ENCODE measurements around the gene PLET1. TPM values are rescaled to one million over a fixed set of nuclear protein-coding genes. Genes with fewer than 3 reads are reported as not detected.

The PLET1 gene
- total and polyA plus RNA-seq, 2 of the 8 experiments (the other 6 are each of a cell fraction or from before 2014, with no cell fraction given): not detected

DNA sequence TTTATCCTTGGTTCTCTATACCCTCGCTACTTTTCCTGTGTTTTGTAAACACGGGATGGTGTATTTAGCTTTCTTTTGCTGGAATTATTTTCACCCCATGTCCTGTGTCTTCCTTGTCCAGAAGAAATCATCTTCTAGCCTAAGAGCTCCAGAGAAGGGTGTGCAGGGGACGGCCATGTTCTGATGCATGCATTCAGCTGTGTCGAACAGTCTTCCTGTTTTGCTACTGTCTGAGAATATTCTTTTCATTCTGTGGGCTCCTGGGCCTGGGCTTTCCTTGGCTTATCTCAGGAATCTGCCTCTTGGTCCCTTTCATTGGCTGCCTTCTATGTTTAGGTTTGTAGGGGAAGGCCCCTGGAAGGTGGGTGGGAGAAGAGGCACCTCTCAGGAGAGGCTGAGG lies 10.6 kb upstream of the PLET1 start:
- H2BK5ac ChIP-seq (ENCODE audit: low read depth, low read length): no peak overlapping the region
- no peak overlapping the region for H3K27ac ChIP-seq (ENCODE audit: low read depth, low read length)
- no peak for DNase-seq (ENCODE audit: low read depth in 1 of 2, low spot score in 2 of 2)
- no peak overlapping the region for H2AK5ac ChIP-seq (ENCODE audit: low read depth, low read length)
- H3K23ac ChIP-seq (ENCODE audit: insufficient read length): no peak overlapping the region
- no peak overlapping the region for H2BK12ac ChIP-seq (ENCODE audit: low read depth, low read length)
- ChIA-PET CTCF (ENCODE audit: partially characterized antibody) (interaction anchor here (0.5 to 2.8 kb wide), 6 partner anchors 9 to 1536 kb away, joined by 3 to 26 read pairs (median 4); no protein-coding TSS in a partner anchor), POLR2A (ENCODE audit: partially characterized antibody) (interaction anchor here (0.7 to 1.3 kb wide), 3 partner anchors 9 to 19 kb away, joined by 3 read pairs; no protein-coding TSS in a partner anchor)
- H2BK20ac ChIP-seq (ENCODE audit: low read length): no peak overlapping the region
- H3K9me3 ChIP-seq (ENCODE audit: insufficient read depth in 2 of 2, low read depth in 1 of 2, low read length in 1 of 2): no peaks in the 10 kb centered on the region
- H2AFZ ChIP-seq (ENCODE audit: low read length): no peak overlapping the region
- H3K4ac ChIP-seq (replicated peaks; ENCODE audit: insufficient read length, low read depth, low read length): no peak overlapping the region
- H3K79me1 ChIP-seq (ENCODE audit: low read depth, low read length): no peaks in the 10 kb centered on the region
- no peak overlapping the region for H3K9ac ChIP-seq (replicated peaks in 1 of 4; ENCODE audit: extremely low read depth in 1 of 4, low read depth in 3 of 4, low read length in 3 of 4)
- H3K4me3 ChIP-seq (ENCODE audit: extremely low read depth in 1 of 4, insufficient read depth in 2 of 4, low read depth in 3 of 4, low read length in 4 of 4): no peak overlapping the region
- H4K20me1 ChIP-seq (replicated peaks in 1 of 2; ENCODE audit: control insufficient read depth in 1 of 2, insufficient read depth in 2 of 2, low read length in 2 of 2): no peaks in the 10 kb centered on the region
- 89% methylated on average over 4 of the region's 4 CpGs; no CpG with 5 or more reads in 1 of the 2 experiments for WGBS, 2 experiments (ENCODE audit: extremely low coverage in 1 of 2, insufficient coverage in 1 of 2, insufficient read length in 1 of 2, insufficient replicate concordance in 2 of 2, low coverage in 1 of 2, low lambda C conversion rate in 2 of 2, missing lambda C conversion rate in 1 of 2)
- H3K27me3 ChIP-seq (replicated peaks in 1 of 4; ENCODE audit: control insufficient read depth in 3 of 4, extremely low read depth in 1 of 4, insufficient read depth in 3 of 4, low read length in 3 of 4): no peaks in the 10 kb centered on the region
- H3K79me2 ChIP-seq (ENCODE audit: control insufficient read depth in 1 of 2, insufficient read depth in 2 of 2, low read length in 2 of 2): no peaks in the 10 kb centered on the region
- H2BK15ac ChIP-seq (ENCODE audit: low read length): no peak overlapping the region
- H3K4me2 ChIP-seq (ENCODE audit: insufficient read depth in 1 of 2, low read depth in 2 of 2, low read length in 2 of 2): no peak overlapping the region
- H3K36me3 ChIP-seq (ENCODE audit: control insufficient read depth in 2 of 4, insufficient read depth in 4 of 4, low read length in 3 of 4): no peaks in the 10 kb centered on the region
- no peak overlapping the region for H2BK120ac ChIP-seq (replicated peaks; ENCODE audit: low read depth, low read length)
- H3K23me2 ChIP-seq (ENCODE audit: low read depth, low read length): no peaks in the 10 kb centered on the region; the same call in 1 of the 2 replicates
- H4K5ac ChIP-seq (ENCODE audit: insufficient read length, low read depth, low read length): no peak overlapping the region
- no peak overlapping the region for H3K18ac ChIP-seq (ENCODE audit: extremely low read depth, low read length)
- no peak overlapping the region for H3K56ac ChIP-seq (replicated peaks; ENCODE audit: insufficient read length, low read depth, low read length)
- no peak overlapping the region for H3K14ac ChIP-seq (ENCODE audit: insufficient read length)
- no peak for FAIRE-seq
- H4K91ac ChIP-seq (replicated peaks; ENCODE audit: insufficient read length, low read length): no peak overlapping the region
- no peak overlapping the region for H4K8ac ChIP-seq (ENCODE audit: extremely low read depth, insufficient read depth, low read length)
- TF ChIP-seq NANOG (IDR thresholded peaks at IDR 0.05; ENCODE audit: insufficient read depth, low read depth, low read length, poor library complexity, severe bottlenecking): no peak
- no peak for TF ChIP-seq KDM1A (IDR thresholded peaks at IDR 0.05; ENCODE audit: borderline replicate concordance, low read length)
- no peak for TF ChIP-seq TBP (IDR thresholded peaks at IDR 0.05; ENCODE audit: low read depth, low read length)
- no peak for TF ChIP-seq SP4 (IDR thresholded peaks at IDR 0.05; ENCODE audit: low read length)
- TF ChIP-seq SUZ12 (IDR thresholded peaks at IDR 0.05; ENCODE audit: low read length): no peak
- TF ChIP-seq, protein P1, sequence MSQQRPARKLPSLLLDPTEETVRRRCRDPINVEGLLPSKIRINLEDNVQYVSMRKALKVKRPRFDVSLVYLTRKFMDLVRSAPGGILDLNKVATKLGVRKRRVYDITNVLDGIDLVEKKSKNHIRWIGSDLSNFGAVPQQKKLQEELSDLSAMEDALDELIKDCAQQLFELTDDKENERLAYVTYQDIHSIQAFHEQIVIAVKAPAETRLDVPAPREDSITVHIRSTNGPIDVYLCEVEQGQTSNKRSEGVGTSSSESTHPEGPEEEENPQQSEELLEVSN (IDR thresholded peaks at IDR 0.05): no peak
- TF ChIP-seq CHD2 (IDR thresholded peaks at IDR 0.05; ENCODE audit: low read length): no peak
- TF ChIP-seq JUND (IDR thresholded peaks at IDR 0.05; ENCODE audit: low read length): no peak
- no peak for TF ChIP-seq BRCA1 (IDR thresholded peaks at IDR 0.05; ENCODE audit: low read depth, low read length)
- no peaks in the 10 kb centered on the region; a peak in 1 of 7 replicates for H3K4me1 ChIP-seq (replicated peaks in 1 of 4; ENCODE audit: control insufficient read depth in 3 of 4, insufficient read depth in 4 of 4, low read length in 3 of 4)
